ENCODE data around the gene DFFB.
A peak's percentile ranks its signal among the peaks of the same experiment; 100 is the strongest.

DFFB gene

GRCh38 chr1:3898994-3899753, 41.9 kb downstream of the DFFB start:
- no peak for DNase-seq

GRCh38 chr1:3899754-3900149, 42.5 kb downstream of the DFFB start:
- no peak for DNase-seq

GRCh38 chr1:3900150-3900968, 43.1 kb downstream of the DFFB start, which contains the start of gene C1orf174:
Gene C1orf174 (minus strand): TSS chr1:3900272. CDS start chr1:3900186, 86 bp downstream.
- DNase-seq = peak; percentile 98

- DNase-seq = peak; percentile 92
Measured at GRCh38 chr1:3900969-3901529, 43.8 kb downstream of the DFFB start.

GRCh38 chr1:3902111-3902511, 44.8 kb downstream of the DFFB start:
- DNase-seq = no peak

- DNase-seq = no peak
Measured at GRCh38 chr1:3902571-3903091, 45.4 kb downstream of the DFFB start.

- no peak for DNase-seq
Measured at GRCh38 chr1:3903141-3904005, 46.1 kb downstream of the DFFB start.

- DNase-seq = no peak
Measured at GRCh38 chr1:3904006-3904842, 46.9 kb downstream of the DFFB start.

- no peak for DNase-seq
Measured at GRCh38 chr1:3904843-3905185, 47.5 kb downstream of the DFFB start.

- no peak for DNase-seq
Measured at GRCh38 chr1:3905266-3905952, 48.1 kb downstream of the DFFB start.

- no peak for DNase-seq
Measured at GRCh38 chr1:3905953-3906671, 48.8 kb downstream of the DFFB start.

- DNase-seq = no peak
Measured at GRCh38 chr1:3906672-3907020, 49.4 kb downstream of the DFFB start.

- no peak for DNase-seq
Measured at GRCh38 chr1:3907031-3907534, 49.8 kb downstream of the DFFB start.

- no peak for DNase-seq
Measured at GRCh38 chr1:3907621-3908165, 50.4 kb downstream of the DFFB start.

GRCh38 chr1:3908886-3909517, 51.7 kb downstream of the DFFB start:
- no peak for DNase-seq

- no peak for DNase-seq
Measured at GRCh38 chr1:3909615-3910014, 52.3 kb downstream of the DFFB start.

GRCh38 chr1:3910049-3910731, 52.9 kb downstream of the DFFB start:
- no peak for DNase-seq
